T-helper 2 cell treated with Interferon-gamma antibody and Interleukin-4, amounts not matched to agents 100 ng/mL and 5 ng/mL, for 36 hours (primary cell): ENCODE results near the gene TOLLIP. TPM values are rescaled to one million over a fixed set of nuclear protein-coding genes. Genes with fewer than 3 reads are reported as not detected.

Experiments used
- intact Hi-C: fragments of 100-400 bp; cut with micrococcal nuclease; formaldehyde crosslinking; loops from one replicate; pipeline ENCODE4 v1.15.1; 2023
- total RNA-seq: library from RNA; stranded (reverse); gene quantifications from 2 replicates; pipeline ENCODE4 v1.2.3, GENCODE V29; 2022

TOLLIP gene
- total RNA-seq, 1 donor from 2014 or later, result 29.8 TPM

DNA sequence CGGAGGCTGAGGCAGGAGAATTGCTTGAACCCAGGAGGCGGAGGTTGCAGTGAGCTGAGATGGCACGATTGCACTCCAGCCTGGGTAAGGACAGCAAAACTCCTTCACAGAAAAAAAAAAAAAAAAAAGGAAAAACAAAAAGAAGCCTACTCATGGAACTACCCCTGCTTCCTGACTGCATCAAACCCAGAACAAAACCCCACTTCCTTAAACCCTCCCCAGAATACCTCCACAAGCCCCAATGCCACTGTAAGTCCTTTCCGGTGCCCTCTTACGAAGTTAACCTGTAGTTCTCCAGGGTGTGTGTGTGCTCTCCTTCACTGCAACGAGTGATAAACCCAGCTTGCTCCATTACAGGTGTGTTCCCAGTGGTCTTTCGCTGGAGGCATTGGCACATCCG is 8.6 kb upstream of the TOLLIP start:
- intact Hi-C loops, result no loop called here

DNA sequence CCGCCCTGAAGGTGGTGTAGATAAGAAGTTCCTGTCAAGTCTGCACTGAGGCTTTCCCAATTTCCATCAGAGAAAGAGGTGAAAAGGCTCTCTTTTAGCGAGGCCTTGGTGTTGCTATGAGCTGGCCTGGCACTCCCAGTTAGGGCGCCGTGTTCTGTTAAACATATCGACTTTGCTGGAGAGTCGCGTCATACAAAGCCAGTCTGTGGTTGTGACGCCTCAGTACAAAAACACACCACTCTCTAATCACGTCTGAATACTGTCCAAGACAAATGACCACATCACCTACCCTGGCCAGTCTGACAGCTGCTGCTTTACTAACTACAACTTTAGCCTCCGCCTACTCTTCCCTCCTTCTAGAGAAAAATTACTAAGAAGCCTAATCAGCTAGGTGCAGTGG is 8.0 kb upstream of the TOLLIP start:
- intact Hi-C loops, result no loop called here

DNA sequence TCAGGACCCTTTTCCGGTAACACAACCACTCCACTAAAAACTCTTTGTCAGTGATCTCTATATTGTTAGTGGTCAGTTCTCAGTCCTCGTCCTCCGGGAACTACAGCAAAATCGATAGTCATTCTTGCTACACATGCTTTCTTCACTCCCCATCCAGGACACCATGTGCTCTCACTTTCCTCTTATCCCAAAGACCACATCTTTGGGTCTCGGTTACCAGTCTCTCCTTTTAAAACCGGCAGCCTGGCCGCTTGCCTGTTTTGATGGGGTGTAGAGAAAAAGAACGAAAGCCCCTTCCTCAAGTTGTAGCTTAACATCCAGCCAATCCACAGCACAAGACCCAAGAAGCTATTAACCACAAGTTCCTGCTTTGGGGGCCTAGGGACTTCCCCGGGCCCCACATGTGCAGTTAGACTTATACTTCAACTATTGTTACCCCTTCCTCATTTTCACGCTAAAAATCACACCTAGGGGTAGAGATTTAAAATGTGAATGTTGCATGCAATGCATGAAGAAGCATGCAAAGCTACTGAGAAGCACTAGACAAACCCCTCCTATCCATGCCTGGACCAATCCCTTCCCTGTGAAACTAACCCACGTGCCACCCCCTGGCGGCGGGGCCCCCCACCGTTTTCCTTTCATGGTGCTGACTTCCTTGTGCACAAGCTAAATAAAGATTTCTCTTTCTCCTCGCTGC is 1.5 kb upstream of the TOLLIP start:
- intact Hi-C loops, result loop anchor here (1.0 kb wide), 1 partner anchor 23 kb away; no protein-coding TSS in a partner anchor

DNA sequence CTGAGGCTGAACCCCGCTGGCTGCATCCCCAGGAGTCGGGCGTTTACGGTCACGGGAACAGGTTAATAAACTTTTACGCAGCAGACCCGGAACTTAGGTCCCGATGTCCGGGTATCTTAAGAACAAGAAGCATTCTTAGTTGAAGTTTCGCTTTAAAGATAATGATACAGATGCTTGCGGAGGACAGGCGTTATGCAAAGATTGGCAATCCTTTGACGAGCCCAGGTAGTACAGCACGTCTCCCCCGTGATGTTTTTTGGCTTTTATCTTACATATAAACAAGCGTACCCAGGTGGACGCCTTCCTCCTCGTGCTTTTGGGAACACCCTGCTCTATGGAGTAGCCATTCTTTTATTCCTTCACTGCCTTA is 871 bp upstream of the TOLLIP start:
- intact Hi-C loops, result loop anchor here (1.0 kb wide), 1 partner anchor 24 kb away; no protein-coding TSS in a partner anchor

DNA sequence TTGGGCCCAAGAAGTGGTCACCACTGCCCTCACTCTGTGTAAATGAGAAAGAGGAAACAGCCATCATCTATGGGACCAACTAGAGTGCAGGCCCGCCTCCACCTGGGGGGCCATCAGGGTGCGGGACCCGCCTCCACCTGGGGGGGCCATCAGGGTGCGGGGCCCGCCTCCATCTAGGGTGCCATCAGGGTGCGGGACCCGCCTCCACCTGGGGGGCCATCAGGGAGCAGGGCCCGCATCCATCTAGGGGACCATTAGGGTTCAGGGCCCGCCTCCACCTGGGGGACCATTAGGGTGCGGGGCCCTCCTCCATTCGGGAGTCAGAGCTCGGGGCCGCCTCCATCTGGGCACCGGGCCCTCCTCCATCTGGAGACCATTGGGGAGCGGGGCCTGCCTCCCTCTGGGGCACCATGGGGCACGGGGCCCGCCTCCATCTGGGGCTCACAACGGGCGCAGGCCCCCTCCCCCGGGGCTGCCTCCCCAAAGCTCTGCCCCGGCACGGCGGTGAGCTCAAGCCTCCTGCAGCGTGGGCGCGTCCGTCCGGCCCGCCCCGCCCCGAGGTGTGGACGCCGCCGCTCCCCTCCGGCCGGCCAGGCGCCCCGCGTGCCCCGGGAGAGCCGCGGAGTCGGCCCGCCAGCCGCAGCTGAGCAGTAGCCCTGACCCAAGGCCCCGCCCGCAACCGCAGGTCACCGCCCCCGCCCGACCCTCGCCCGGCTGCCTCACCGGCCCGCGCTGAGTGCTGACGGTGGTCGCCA is 512 bp downstream of the TOLLIP start:
- intact Hi-C loops, result loop anchor here (1.0 kb wide), 1 partner anchor 74 kb away; no protein-coding TSS in a partner anchor

DNA sequence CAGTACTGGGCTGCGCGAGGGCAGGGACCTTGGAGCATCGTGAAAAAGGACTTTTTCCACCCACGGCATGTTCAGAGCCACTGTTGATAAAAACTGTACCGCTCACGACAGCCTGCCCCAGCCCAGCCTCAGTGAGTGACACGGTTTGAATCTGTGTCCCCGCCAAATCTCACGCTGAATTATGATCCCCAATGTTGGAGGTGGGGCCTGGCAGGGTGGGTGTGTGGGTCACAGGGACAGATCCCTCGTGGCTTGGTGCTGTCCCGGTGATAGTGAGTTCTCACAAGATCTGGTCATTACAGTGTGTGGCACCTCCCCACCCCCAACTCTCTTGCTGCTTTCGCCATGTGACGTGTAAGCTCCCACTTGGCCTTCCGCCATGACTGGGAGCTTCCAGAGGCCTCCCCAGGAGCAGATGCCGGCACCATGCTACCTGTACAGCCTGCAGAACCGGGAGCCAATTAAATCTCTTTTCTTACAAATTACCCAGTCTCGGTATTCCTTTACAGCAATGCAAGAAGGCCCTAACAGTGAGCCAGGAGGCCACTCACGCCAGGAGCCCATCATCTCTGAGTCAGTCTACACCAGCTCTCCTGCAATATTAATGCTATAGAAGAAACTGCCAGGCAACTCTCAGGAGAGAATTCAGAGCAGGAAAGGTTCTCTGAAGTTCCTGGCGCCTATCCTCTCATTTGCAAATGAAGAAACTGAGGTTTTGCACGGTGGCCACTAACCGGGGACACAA is 1.3 kb downstream of the TOLLIP start:
- intact Hi-C loops, result no loop called here

DNA sequence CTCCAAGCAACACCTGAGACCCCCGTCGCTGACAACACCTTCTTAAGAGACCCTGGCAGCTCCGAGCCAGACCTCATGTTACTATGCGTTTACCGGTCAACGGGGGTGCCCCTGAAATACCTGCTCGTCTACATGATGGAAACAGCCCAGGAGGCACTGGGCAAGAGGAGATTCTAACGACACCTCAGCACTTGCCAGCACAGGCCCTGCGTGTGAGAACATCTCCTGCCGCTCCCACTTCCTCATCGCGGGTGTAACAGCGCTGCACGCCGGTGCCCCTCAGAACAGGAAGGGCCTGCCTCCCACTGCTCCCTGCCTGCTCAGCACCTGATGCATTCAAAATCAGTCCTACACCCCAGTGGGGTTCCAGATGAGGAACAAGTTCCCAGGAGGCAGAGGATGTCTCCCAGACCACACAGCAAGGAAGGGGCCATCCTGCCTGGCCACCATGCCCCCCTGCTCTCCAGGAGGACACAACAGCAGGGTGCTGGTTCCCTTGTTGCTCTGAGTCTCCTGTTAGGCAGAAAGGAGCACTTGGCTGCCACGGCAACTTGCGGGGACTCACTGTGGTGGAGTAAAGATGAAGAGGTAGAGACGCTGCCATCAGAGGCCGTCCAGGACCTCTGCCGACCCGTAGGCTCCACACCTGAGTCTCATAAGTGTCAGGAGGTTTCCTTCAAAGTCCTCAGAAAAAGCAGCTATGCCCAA is 2.1 kb downstream of the TOLLIP start:
- intact Hi-C loops, result no loop called here

DNA sequence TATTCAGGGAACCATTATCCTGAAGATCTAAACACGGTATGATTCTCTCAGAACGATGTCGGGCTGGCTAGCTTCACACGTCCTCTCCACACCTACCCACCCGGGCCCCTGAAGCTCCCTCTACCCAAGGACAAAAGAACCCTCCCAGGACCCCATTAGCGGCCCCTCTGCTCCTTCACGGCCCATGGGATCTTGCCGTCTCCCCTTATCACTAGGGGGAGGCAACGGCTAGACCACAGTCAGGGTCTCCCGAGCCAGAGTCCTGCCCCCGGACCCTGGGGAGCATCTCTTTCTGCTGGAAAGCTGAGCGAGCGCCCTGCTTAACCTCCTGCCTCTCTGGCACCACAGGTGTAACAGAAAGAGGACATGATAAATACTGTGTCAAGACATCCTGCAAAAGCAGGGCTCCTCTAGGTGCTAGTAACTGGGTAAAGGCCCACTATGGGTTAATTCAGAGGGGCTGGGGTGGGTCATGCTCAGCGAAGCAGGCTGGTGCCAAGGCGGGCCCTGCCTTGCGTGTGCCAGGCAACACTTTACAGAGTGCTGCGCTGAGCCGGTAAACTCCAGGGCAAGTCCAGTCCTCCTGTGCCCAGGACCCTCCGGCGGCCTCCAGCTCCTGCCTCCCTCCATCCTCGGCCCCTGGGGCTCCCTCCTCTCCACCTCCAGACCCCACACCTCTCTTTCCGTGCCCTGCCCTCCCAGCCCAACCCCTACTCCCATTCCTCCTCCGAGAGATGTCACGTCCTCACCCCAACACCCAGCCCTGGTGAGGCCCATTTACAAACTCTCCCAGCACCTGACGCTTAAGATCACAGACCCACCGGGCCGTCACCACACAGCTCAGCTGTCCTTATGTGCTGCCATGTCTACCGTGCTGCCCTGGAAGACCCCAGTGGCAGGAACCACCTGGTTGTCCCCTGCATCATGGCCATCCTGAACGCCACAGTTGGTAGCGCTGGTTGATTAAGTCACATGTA is 3.0 kb downstream of the TOLLIP start:
- intact Hi-C loops, result no loop called here

DNA sequence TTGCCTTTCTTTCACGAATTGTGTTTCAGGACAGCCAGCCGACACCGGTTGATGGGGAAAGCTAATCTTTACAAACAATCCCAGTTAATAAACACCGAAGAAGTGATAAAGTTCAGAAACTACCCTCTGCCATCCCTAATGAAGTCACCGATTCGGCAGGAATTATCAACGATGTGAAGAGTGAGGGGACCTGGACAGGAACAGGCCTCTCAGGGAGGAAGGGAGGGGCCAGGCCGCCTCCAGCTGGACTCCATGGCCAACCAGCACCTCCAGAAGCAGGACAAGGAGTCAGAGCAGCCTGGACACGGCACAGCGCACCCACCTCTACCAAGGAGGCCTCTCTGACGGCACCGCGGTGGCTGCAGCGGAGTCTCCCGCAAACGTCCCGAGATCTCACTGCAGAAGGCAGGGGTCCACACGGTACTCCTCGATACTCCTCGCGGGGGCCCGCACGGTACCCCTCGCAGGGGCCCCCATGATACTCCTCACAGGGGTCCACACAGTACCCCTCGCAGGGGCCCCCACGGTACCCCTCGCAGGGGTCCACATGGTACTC is 3.9 kb downstream of the TOLLIP start:
- intact Hi-C loops, result no loop called here

DNA sequence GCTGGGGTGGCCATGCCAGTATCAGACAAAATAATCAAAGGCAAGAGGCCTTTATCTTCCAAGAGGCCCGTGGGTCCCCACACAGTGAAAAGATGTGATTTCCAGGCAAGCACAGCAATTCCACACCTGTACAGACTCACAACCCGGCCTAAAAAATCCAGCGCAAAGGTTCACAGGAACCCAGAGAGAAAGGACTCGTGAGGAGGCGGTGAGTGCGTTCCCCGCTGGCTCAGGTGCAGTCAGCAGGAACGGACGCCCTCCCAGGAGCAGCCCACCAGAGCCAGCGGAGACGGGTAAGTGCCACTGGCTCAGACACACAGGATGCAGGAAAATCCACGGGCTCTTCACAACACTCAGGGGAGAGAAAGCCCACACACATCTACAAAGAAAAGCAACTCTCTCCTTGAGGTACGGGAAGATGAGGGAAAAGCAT is 4.4 kb downstream of the TOLLIP start:
- intact Hi-C loops, result no loop called here

DNA sequence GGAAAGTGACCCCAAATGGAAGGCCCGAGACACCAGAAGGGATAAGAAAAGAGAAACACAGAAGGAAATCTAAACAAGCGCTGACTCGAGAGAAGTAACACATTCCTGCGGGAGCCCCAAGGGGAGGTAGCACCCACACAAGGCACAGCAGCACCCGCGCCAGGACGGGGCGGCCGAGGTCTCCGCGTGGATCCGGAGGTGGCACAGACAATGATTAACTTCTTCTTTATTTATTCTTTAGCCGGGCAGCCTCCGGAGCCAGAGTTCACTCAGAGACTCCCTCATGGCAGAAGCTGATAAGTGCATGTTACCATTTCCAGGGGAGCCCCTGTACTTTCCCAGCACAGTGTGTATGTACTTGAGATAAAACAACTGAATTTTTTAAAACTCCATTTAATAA is 5.1 kb downstream of the TOLLIP start:
- intact Hi-C loops, result no loop called here

DNA sequence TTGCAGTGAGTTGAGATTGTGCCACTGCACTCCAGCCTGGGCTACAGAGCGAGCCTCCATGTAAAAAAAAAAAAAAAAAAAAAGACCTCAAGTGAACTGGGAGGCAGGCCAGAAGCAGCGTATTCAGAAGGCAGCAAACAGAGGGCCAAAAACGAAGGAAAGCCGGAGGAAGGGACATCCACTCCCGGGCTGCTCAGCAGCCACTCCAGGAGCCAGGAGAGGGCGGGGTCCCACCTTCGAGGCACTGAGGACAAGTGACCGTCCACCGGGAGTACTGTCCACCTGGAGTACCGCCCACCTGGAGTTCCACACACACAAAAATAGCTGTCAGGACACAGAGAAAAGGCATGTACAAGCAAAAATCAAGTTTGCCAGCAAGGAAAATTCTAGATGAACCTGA is 5.5 kb downstream of the TOLLIP start:
- intact Hi-C loops, result no loop called here

DNA sequence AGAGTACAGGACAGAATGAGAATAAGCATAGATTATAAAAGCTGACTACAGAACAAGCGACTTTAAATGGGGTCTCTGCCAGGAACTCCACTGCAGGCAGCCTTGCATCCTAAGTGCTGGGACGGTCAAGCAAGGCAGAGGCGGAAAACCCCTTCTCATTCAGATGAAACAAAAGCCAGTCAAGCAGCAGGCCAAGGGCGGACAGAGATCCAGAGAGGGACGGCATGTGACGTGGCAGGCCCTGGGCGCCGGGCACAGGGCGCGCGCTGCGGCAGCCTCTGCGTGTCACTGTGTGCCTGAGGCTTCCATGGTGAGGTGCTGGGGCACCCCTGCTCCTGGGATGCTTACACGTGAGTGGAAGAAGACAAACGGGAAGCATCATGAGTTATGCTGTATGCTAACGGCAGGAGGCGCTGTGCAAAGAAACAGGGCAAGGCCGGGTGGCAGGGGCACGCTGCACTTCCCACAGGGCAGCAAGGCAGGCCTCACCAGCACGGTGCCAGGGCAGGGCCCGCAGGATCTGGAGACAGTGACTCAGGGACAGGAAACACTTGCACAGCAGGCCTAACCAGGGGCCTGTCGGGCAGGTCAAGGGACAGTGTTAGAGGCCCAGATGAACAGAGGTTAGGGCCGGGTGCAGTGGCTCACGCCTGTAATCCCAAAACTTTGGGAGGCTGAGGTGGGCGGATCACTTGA is 6.2 kb downstream of the TOLLIP start:
- intact Hi-C loops, result no loop called here

DNA sequence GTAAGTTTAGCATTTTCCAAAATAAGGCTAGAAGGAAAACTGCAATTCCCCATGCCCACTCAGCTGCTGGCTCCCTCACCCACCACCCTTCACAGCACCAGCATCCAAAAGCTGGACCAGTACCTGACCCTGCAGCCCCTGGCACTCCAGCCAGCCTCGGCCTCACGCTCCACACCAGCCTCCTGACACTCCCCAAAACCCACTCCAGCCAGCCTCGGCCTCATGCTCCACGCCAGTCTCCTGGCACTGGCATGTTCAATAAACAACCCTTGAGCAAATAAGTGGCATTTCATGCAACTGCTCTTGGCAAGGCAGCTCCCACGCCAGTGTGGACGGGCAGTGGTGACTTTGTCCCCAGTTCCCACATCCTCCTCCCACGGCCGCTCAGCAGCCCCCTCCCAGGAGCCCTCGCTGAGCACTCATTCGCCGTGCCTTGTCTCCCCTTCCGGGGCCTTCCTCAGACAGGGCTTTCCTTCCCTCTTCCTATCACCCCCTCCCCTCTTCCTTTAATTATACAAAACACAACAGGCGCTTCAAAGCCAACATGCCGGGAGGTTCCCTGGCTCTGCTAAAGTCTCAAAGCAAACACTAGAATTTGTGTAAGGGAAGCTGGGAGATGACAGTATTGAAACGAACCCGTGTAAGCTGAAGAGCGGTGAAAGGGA is 6.8 kb downstream of the TOLLIP start:
- intact Hi-C loops, result no loop called here

DNA sequence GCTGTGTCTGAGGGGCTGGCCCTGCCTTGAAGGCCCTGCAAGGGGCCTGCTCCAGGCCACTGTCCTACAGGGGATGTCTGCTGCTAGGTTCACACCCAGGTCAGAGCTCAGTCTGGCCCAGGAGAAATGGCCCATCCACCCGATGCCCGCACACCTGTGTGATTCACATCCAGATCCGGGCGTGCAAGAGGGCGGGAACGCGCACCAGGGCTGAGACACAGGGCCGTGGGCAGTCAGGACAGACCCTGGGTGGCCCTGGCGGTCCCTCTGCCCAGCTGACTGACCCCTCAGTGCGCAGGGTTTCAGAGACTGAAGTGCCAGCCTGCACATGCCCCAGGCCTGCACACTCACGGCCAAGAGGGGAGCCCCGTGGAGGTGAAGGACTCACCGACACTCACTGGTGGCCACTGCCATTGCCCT is 7.4 kb downstream of the TOLLIP start:
- intact Hi-C loops, result no loop called here

DNA sequence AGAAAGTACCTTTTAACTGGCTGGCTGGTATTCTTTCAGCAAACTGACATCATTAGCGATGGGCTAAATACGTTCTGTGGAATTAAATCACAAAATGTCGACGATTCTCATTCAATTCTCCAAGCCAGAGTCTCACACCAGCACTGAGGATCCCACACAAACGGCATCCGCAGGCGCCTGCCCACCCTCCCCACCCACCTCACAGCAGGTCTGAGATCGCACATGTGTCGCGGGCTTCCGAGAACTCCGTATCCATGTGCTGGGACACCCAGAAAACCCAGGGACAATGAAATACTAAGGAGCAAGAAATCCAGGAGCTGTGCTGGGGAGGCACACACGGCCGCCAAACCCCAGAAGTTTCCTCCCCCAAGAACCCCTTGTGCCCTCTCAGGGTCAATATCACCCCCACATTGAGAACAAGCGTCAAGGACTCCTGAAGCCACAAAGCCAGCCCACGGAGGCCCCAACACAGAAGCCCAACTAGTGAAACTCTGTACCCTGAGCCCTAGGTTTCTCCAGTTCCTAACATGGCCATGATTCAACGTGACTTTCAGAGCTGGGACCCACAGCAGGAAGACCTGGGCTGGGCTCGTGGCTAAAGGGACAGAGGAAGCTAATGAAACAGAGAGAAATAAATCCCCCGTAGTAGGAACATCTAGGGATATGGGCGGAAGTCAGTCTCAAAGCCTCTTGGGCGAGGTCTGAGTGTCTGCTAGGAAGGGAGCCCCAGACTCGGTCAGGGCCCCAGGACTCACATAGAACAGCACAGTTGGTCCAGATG is 8.0 kb downstream of the TOLLIP start:
- intact Hi-C loops, result no loop called here

DNA sequence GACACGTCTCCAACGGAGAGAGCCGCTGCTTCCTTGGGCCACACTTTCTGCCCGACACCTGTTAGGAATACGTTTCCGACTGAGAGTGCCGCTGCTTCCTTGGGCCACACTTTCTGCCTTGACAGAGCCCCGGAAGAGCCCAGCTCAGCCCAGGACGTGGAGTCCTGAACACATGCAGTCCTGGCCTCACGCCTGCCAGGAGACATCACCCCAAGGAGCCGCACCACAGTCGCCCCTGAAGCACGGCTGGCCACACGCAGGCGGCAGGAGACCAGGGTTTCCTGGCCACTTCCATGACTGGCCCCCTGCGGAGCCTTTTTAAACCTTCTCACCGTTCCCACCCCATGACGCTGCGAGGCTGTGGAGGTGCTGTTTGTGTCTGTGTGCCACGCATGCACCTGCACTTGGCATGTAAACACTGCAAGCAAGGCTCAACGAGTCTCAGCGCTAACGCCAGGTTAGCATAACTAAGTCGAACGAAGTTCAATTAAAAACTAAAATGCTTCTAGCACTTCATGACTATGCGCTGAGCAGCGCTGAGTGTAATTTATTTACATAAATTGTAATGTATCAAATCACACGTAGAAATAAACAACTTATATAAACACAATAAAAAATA is 8.8 kb downstream of the TOLLIP start:
- intact Hi-C loops, result no loop called here

DNA sequence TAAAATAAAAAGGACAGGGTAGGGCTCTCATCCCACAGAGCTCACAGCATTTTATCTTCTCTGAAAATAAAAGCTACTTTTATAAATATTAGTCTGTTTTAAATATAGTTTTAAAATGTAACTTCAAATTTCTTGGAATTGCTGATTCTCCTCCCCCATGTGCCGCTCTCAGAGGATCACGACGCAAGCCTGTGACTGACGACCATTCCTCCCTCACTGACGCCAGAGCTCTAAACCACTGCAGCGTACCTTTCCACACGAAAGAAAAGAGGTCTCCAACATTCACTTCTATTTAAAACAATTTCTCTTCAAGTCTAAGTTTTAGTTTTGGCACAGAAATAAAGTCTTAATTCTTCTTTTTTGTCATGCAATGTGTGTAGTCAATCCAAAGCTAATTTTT is 9.3 kb downstream of the TOLLIP start:
- intact Hi-C loops, result no loop called here
